MG63 (cell line): ENCODE data around the gene GRK5. TPM values are rescaled to one million over a fixed set of nuclear protein-coding genes. Genes with fewer than 3 reads are reported as not detected.

Experiments used
- DNase-seq: peaks from one replicate; pipeline ENCODE4 v3.0.0-alpha.2; 2020
- H3K27me3 ChIP-seq: fragments of 250-450 bp; sonication (Bioruptor Pico); 2 replicates; pipeline ENCODE4 v1.5.1; 2020; ENCODE audit warnings: mild to moderate bottlenecking, moderate library complexity
- H3K36me3 ChIP-seq: fragments of 250-450 bp; sonication (Bioruptor Pico); 2 replicates; pipeline ENCODE4 v1.5.1; 2020; ENCODE audit warnings: mild to moderate bottlenecking, moderate library complexity
- H3K4me3 ChIP-seq: fragments of 250-450 bp; sonication (Bioruptor Pico); 2 replicates; pipeline ENCODE4 v1.5.1; 2020; ENCODE audit warnings: mild to moderate bottlenecking, moderate library complexity
- H3K9me3 ChIP-seq: fragments of 250-450 bp; sonication (Bioruptor Pico); 2 replicates; pipeline ENCODE4 v1.5.1; 2020; ENCODE audit warnings: mild to moderate bottlenecking, moderate library complexity
- total RNA-seq: library from RNA; depleted of rRNA; stranded (reverse); fragments of >200 nt; shearing (Covaris generic); gene quantifications from 2 replicates; pipeline ENCODE4 v1.2.3, GENCODE V29; 2014; ENCODE audit warnings: low replicate concordance; rRNA removed

The GRK5 gene
- total RNA-seq, 1 experiment from 2014 or later, result 22.8 TPM

DNA sequence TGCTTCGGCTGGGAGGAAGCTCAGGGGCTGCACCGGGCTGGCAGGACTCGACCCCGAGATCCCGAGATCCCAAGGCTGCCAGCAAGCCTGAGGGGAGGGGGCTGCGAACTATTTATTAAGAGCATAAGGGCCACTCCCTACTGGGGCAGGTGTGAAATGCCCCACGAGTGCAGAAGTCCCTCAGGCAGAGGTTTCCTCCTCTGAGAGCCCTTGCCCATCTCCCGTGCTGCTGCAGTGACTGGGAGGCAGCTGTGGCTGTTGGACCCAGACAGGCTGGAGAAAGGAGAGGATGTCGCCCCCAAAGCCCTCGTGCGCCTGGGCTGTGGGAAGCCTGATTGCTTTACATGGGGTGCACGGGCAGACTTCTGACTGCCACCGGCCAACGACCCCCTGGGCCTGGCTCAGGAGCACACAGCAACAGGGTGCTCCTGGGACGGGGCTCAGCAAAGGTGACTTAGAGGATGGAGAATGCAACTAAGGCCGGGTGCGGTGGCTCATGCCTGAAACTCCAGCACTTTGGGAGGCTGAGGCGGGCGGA is 295.3 kb downstream of the GRK5 start:
- DNase-seq, result no peak
- H3K27me3 ChIP-seq, result no peaks in the 10 kb centered on the region
- no peak overlapping the region for H3K4me3 ChIP-seq
- H3K9me3 ChIP-seq, result no peaks in the 10 kb centered on the region
- no peaks in the 10 kb centered on the region for H3K36me3 ChIP-seq

DNA sequence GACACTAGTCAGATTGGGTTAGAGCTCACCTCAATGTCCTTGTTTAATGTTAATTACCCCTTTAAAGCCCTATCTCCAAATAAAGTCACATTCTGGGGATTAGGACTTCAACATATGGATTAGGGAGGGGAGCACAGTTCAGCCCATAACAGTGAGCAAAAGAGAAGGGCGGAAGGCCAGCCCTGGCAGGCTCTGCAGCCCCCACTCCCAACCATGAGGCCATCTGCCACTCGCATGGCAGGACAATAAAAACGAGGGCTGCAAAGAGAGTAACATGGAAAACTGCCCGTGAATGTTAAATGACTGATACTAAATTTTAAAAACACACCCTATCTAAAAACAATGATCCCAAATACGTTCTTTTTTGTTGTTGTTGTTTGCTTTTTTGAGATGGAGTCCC is 296.4 kb downstream of the GRK5 start:
- Histone ChIP-seq H3K27me3 (no peaks in the 10 kb centered on the region), H3K36me3 (no peaks in the 10 kb centered on the region), H3K9me3 (no peaks in the 10 kb centered on the region), H3K4me3 (no peak overlapping the region)
- no peak for DNase-seq

DNA sequence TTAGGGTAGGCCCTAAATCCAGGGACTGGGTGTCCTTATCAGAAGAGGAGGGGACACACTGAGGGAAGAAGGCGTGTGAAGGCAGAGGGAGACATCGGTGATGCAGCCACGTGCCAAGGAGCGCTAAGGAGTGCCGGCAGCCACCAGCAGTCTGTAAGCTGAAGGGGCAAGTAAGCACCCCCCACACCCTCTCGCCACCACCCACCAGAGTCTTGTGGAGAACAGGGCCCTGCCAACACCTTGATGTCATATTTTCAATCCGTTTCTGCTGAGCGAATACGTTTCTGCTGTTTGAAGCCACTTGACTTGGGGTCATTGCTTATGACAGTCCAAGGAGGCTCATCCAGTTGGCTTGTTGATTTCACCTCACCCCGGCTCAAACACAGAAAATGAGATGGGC is 297.3 kb downstream of the GRK5 start:
- DNase-seq, result no peak
- Histone ChIP-seq H3K36me3 (no peaks in the 10 kb centered on the region), H3K9me3 (no peaks in the 10 kb centered on the region), H3K4me3 (no peak overlapping the region), H3K27me3 (no peaks in the 10 kb centered on the region)

DNA sequence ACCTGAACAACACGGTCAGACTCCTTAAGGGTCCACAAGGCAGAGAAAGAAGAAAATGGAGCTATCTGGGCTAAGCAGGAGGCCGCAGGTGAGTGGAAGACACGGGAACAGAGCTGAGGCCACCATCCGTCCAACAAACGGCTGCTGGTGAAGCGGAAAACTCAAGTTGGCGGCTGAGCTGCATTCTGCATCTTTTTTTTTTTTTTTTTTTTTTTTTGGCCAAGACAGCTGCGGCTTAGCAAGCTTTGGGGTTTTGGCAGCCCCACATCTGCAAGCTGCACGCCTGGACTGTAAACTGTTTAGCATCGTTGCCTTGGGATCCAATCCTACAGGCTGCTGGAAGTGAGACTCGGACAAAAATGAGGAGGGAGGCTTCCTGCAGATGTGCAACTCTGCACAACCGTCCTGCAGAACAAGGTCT is 297.8 kb downstream of the GRK5 start:
- peak; percentile 72 for DNase-seq
- Histone ChIP-seq H3K36me3 (no peaks in the 10 kb centered on the region), H3K27me3 (no peaks in the 10 kb centered on the region), H3K9me3 (no peaks in the 10 kb centered on the region), H3K4me3 (no peak overlapping the region)

Other genes with a start within 250 kb of the GRK5 start
- 10.2 and 11.3 TPM in 2 replicates for gene NANOS1, start 177.9 kb upstream of the GRK5 start, total RNA-seq
- gene EIF3A, start 126.8 kb upstream of the GRK5 start, total RNA-seq, result 31.1 and 54.9 TPM in 2 replicates
- 24.4 and 34.0 TPM in 2 replicates for gene DENND10, start 103.5 kb upstream of the GRK5 start, total RNA-seq
- 24.4 and 28.6 TPM in 2 replicates for gene SFXN4, start 41.9 kb upstream of the GRK5 start, total RNA-seq
- 203 and 261 TPM in 2 replicates for gene PRDX3, start 28.8 kb upstream of the GRK5 start, total RNA-seq